Breast epithelium (tissue), 4 donors: Measurements from ENCODE around the gene WWTR1. TPM values are rescaled to one million over a fixed set of nuclear protein-coding genes. Genes with fewer than 3 reads are reported as not detected.

ENCODE experiments used
- DNase-seq, 2 donors: peaks; one replicate each; pipeline ENCODE4 v3.0.0-alpha.2; 2019; ENCODE audit warnings: low spot score in 2 of 2
- H3K27ac ChIP-seq, 2 donors: fragments of 200-600 bp; sonication (generic) in 1 of 2; one replicate each; pipeline ENCODE4 v1.5.1; 2016 to 2019; ENCODE audit warnings: mild to moderate bottlenecking in 1 of 2
- H3K27me3 ChIP-seq, 2 donors: fragments of 200-600 bp; sonication (generic) in 1 of 2; one replicate each; pipeline versions ENCODE4 v1.5.1 to v1.6.0; 2017 to 2019; ENCODE audit warnings: control low read depth in 1 of 2, mild to moderate bottlenecking in 1 of 2
- H3K36me3 ChIP-seq: fragments of 200-600 bp; one replicate; pipeline ENCODE4 v1.5.1; 2019
- H3K4me1 ChIP-seq, 2 donors: fragments of 200-600 bp; sonication (generic); one replicate each; pipeline ENCODE4 v1.5.1; 2016 to 2019; ENCODE audit warnings: control low read depth in 1 of 2
- H3K4me3 ChIP-seq, 3 donors: fragments of 200-600 bp; sonication (generic); 1 replicate in 2 of 3; 2 replicates in 1 of 3; pipeline ENCODE4 v1.5.1; 2016 to 2019; ENCODE audit warnings: mild to moderate bottlenecking in 3 of 3, moderate library complexity in 2 of 3
- H3K9me3 ChIP-seq, 2 donors: fragments of 200-600 bp; sonication (generic) in 1 of 2; one replicate each; pipeline ENCODE4 v1.5.1; 2016 to 2019; ENCODE audit warnings: control low read depth in 1 of 2
- POLR2A ChIP-seq: fragments of 450-650 bp; IDR thresholded peaks from one replicate; pipeline ENCODE4 v1.6.1; 2016; ENCODE audit warnings: antibody characterized with exemption, mild to moderate bottlenecking, moderate library complexity
- POLR2AphosphoS5 ChIP-seq, 3 donors: sonication (generic); formaldehyde crosslinking; IDR thresholded peaks; one replicate each; pipeline ENCODE4 v1.6.1; 2017; ENCODE audit warnings: antibody characterized with exemption in 3 of 3
- intact Hi-C: fragments of 100-400 bp; cut with DNase I; formaldehyde crosslinking; loops from one replicate; pipeline ENCODE4 v1.15.1; 2023; ENCODE audit warnings: low total_unique reads
- total RNA-seq, 3 donors: library from RNA; depleted of rRNA; stranded (reverse); fragments of >200 nt; gene quantifications; one replicate each; pipeline ENCODE4 v1.1.0, GENCODE V29; 2016
- TF ChIP-seq, protein P1 (sequence below), 3 donors: fragments of 450-650 bp; IDR thresholded peaks; one replicate each; pipeline ENCODE4 v1.5.1; 2016 to 2017; ENCODE audit warnings: antibody characterized with exemption in 3 of 3, mild to moderate bottlenecking in 3 of 3, moderate library complexity in 3 of 3

WWTR1 gene
- total RNA-seq, 3 donors from 2014 or later = 53.6 to 98.2 (median 91.4) TPM

DNA sequence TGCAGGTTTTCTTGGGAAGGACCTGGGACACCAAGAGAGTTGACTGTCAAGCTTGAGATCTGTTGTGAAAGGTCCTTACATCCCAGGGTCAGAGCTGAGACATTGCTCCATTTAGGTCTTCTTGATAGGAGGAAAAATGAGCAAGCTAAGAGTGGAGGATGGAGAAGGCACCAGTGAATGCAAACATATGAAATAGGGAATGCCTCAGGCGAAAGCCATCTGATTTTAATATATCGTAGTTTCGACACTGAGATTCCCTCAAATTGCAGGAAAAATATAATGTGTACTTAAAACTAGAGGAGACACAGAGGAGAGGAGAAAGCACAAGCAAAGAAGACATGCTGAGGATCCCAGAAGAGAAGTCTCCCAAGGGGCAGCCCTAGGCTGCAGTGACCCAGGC, 97.8 kb downstream of the WWTR1 start:
- Histone ChIP-seq H3K4me1 (peaks cover 0 to 9% of the 10 kb centered on the region in 2 donors), H3K9me3 (no peaks in the 10 kb centered on the region), H3K27ac (peak overlapping the region in 1 of 2 donors; percentile 17), H3K27me3 (no peaks in the 10 kb centered on the region), H3K36me3 (no peaks in the 10 kb centered on the region), H3K4me3 (no peak overlapping the region)
- intact Hi-C loops = no loop called here
- TF ChIP-seq, protein P1, sequence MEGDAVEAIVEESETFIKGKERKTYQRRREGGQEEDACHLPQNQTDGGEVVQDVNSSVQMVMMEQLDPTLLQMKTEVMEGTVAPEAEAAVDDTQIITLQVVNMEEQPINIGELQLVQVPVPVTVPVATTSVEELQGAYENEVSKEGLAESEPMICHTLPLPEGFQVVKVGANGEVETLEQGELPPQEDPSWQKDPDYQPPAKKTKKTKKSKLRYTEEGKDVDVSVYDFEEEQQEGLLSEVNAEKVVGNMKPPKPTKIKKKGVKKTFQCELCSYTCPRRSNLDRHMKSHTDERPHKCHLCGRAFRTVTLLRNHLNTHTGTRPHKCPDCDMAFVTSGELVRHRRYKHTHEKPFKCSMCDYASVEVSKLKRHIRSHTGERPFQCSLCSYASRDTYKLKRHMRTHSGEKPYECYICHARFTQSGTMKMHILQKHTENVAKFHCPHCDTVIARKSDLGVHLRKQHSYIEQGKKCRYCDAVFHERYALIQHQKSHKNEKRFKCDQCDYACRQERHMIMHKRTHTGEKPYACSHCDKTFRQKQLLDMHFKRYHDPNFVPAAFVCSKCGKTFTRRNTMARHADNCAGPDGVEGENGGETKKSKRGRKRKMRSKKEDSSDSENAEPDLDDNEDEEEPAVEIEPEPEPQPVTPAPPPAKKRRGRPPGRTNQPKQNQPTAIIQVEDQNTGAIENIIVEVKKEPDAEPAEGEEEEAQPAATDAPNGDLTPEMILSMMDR (IDR thresholded peaks at IDR 0.05) = no peak
- TF ChIP-seq POLR2A (no peak), POLR2AphosphoS5 (IDR thresholded peaks at IDR 0.05) (no peak)
- no peak for DNase-seq

DNA sequence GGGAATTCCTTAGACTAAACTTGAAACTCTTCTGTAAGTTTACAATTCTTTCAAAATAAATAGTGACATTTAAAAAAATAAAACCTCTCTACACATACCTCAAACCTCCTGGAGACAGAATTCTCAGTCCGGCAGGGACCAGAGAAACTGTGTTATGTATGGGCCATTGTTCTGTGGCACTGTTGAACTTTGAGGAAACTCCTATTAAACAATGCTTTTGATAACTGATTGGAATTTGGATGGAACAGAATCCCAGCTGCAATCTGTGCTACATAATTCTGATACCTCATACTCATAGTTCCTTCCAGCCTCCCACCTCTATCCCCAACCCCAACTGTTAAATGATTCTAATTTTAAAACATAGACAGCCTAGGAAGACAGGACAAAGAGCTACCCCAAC, 98.3 kb downstream of the WWTR1 start:
- peaks cover 0 to 11% of the 10 kb centered on the region in 2 donors for H3K4me1 ChIP-seq
- TF ChIP-seq POLR2AphosphoS5 (IDR thresholded peaks at IDR 0.05) (no peak), POLR2A (no peak)
- TF ChIP-seq, protein P1 (IDR thresholded peaks at IDR 0.05) = no peak
- no peaks in the 10 kb centered on the region for H3K27me3 ChIP-seq
- H3K27ac ChIP-seq = peak overlapping the region in 1 of 2 donors; percentile 17
- intact Hi-C loops = no loop called here
- H3K36me3 ChIP-seq = no peaks in the 10 kb centered on the region
- no peak for DNase-seq
- no peaks in the 10 kb centered on the region for H3K9me3 ChIP-seq
- no peak overlapping the region for H3K4me3 ChIP-seq

DNA sequence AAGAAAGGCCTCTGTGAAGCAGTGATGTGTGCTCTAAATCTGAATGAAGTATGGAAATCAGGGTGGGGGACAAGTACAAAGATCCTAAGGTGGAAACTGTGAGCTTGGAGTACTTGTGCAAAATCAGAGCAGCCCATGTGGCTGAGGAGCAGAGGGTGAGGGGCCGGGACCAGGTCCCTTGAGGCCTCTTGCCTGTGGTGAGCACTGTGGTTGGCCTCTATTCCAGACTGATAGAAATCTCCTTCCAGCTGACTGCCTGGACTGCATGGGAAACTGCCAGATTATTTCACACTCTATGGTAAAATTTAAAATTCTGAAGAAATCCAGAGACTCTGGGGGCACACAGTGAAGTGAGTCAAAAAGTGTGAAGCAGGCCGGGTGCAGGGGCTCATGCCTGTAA, 101.9 kb downstream of the WWTR1 start:
- DNase-seq = no peak
- H3K27ac ChIP-seq = peak overlapping the region; percentile 89 to 90
- TF ChIP-seq, protein P1 (IDR thresholded peaks at IDR 0.05) = no peak
- no peak for TF ChIP-seq POLR2AphosphoS5 (IDR thresholded peaks at IDR 0.05)
- no peak for TF ChIP-seq POLR2A
- intact Hi-C loops = no loop called here
- H3K4me3 ChIP-seq = no peak overlapping the region
- H3K36me3 ChIP-seq = no peaks in the 10 kb centered on the region
- H3K4me1 ChIP-seq = peaks cover 0 to 24% of the 10 kb centered on the region in 2 donors
- H3K27me3 ChIP-seq = no peaks in the 10 kb centered on the region
- H3K9me3 ChIP-seq = no peaks in the 10 kb centered on the region

DNA sequence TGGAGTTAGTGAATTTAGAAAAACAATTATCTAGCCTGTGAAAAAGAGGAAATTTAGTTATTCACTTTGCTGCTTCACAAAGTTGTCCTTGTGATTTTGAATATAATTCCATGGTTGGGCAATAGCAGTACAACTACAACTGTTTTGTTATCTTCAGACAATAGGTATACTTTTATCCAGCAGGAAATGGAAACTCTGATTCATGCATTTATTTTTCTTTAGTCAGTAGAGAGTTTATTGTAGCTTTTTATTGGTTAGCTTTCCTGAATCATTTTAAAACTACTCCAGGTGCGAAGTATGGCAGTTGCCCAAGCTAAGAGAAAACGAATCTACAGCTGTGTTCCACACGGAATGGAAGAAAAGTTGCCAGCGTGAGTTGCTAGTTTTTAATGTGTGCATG, 103.0 kb downstream of the WWTR1 start:
- no peaks in the 10 kb centered on the region for H3K27me3 ChIP-seq
- intact Hi-C loops = no loop called here
- H3K4me1 ChIP-seq = peaks cover 0 to 24% of the 10 kb centered on the region in 2 donors
- TF ChIP-seq, protein P1 (IDR thresholded peaks at IDR 0.05) = no peak
- TF ChIP-seq POLR2A (no peak), POLR2AphosphoS5 (IDR thresholded peaks at IDR 0.05) (no peak)
- no peak overlapping the region for H3K4me3 ChIP-seq
- peak overlapping the region; percentile 89 to 90 for H3K27ac ChIP-seq
- DNase-seq = no peak
- H3K36me3 ChIP-seq = no peaks in the 10 kb centered on the region
- no peaks in the 10 kb centered on the region for H3K9me3 ChIP-seq

DNA sequence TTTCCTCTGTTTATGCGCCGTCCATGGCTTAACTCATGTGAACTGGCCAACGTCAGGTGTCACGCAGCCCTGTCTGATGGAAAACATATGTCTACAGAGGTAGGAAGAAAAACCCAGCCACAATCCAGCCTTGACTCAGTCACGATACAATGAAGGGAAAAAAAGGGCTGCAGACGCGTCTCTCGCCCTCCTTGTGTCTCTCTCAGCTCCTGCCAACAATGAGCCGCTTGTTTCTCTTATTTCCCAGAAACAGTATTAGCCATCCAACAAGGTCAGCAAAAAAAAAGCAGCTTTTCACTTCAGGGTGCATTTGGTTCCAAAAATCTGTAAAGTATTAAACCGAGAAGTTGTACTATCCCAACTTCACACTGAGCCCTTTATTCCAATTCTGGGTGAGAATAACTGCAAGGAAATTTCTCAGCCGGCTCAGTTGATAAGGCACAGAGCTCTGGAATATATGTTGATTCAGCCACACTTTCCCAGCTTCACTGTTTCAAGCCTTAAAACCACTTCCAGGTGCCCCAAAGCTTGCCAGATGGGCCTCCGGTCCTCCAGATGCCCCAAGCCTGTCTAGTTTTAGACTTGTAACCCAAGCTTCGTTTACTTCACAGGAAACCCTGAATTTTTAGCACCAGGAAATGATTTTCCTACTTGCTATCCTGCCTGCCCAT, 103.9 kb downstream of the WWTR1 start:
- no peaks in the 10 kb centered on the region for H3K9me3 ChIP-seq
- H3K27me3 ChIP-seq = no peaks in the 10 kb centered on the region
- DNase-seq = peak in 1 of 2 donors; percentile 57
- no peaks in the 10 kb centered on the region for H3K36me3 ChIP-seq
- H3K4me3 ChIP-seq = peak overlapping the region in 1 of 3 donors; percentile 24
- no peak for TF ChIP-seq POLR2A
- peak in 2 of 3 donors; percentile 57 to 71 for TF ChIP-seq POLR2AphosphoS5 (IDR thresholded peaks at IDR 0.05)
- peaks cover 0 to 27% of the 10 kb centered on the region in 2 donors for H3K4me1 ChIP-seq
- peak overlapping the region; percentile 89 to 90 for H3K27ac ChIP-seq
- intact Hi-C loops = no loop called here
